Fibroblast of the aortic adventitia (primary cell): Measurements from ENCODE around the gene ZP2. TPM values are rescaled to one million over a fixed set of nuclear protein-coding genes. Genes with fewer than 3 reads are reported as not detected.
"Not testable (repeated sequence)": the region's sequence is repeated elsewhere in the genome, so short reads cannot be mapped to it uniquely, and the experiment has no call there.

Source experiments
- DNase-seq: peaks from one replicate; pipeline ENCODE4 v3.0.0-alpha.2; 2010; ENCODE audit warnings: low read depth
- H3K4me3 ChIP-seq: 2 replicates; pipeline ENCODE4 v1.5.1; 2011; ENCODE audit warnings: low read depth, mild to moderate bottlenecking, control low read depth, low read length, moderate library complexity
- CTCF ChIP-seq: IDR thresholded peaks from 2 replicates; pipeline ENCODE4 v1.5.1; 2011; ENCODE audit warnings: mild to moderate bottlenecking, low read length, control low read depth, inconsistent platforms; ENCODE audit not compliant: insufficient read depth
- total RNA-seq: library from RNA; depleted of rRNA; stranded (reverse); fragments of >200 nt; gene quantifications from 2 replicates; pipeline ENCODE4 v1.2.3, GENCODE V29; 2012; ENCODE audit warnings: low replicate concordance

The ZP2 gene
- total RNA-seq, 1 donor, result not detected

GRCh38 chr16:21161211-21161610, 50.2 kb downstream of the ZP2 start:
- H3K4me3 ChIP-seq, result no peak overlapping the region
- DNase-seq, result peak; percentile 55
- TF ChIP-seq CTCF, result no peak

GRCh38 chr16:21160276-21160675, 51.1 kb downstream of the ZP2 start:
- no peak overlapping the region for H3K4me3 ChIP-seq
- DNase-seq, result no peak
- no peak for TF ChIP-seq CTCF

- no peak for TF ChIP-seq CTCF
- H3K4me3 ChIP-seq, result peak overlapping the region; percentile 79
- no peak for DNase-seq
These were observed 52.0 kb downstream of the ZP2 start for GRCh38 chr16:21159281-21159951.

- DNase-seq, result peak; percentile 70
- H3K4me3 ChIP-seq, result peak within 1 kb of the TSS; percentile 79
- TF ChIP-seq CTCF, result no peak
These were observed 52.9 kb downstream of the ZP2 start, which contains the start of gene LDAF1 for GRCh38 chr16:21158208-21159110. Gene LDAF1, plus strand, starts transcription at chr16:21158674. Its CDS starts 2,509 bp downstream, at chr16:21161183.

- TF ChIP-seq CTCF, result no peak
- H3K4me3 ChIP-seq, result no peak overlapping the region
- no peak for DNase-seq
These were observed 53.7 kb downstream of the ZP2 start for GRCh38 chr16:21157632-21158031.

- peak; percentile 69 for TF ChIP-seq CTCF
- peak; percentile 94 for DNase-seq
- no peak overlapping the region for H3K4me3 ChIP-seq
These were observed 54.5 kb downstream of the ZP2 start for GRCh38 chr16:21156767-21157467.

- not testable (repeated sequence) for DNase-seq, H3K4me3 ChIP-seq
These were observed 55.4 kb downstream of the ZP2 start for GRCh38 chr16:21156011-21156410.

- not testable (repeated sequence) for DNase-seq, H3K4me3 ChIP-seq
These were observed 58.1 kb downstream of the ZP2 start for GRCh38 chr16:21153124-21153729.

GRCh38 chr16:21152160-21153030, 59.0 kb downstream of the ZP2 start:
- not testable (repeated sequence) for H3K4me3 ChIP-seq, DNase-seq
